Measurements from ENCODE around the gene USB1.

The USB1 gene

GRCh38 chr16:58020628-58021521 is 19.7 kb downstream of the USB1 start:
- peak; percentile 58 for DNase-seq

- DNase-seq, result no peak
Observed at GRCh38 chr16:58021661-58022551, 20.7 kb downstream of the USB1 start.

GRCh38 chr16:58022601-58023371 is 21.6 kb downstream of the USB1 start:
- DNase-seq, result no peak

GRCh38 chr16:58024486-58025350 is 23.5 kb downstream of the USB1 start:
- no peak for DNase-seq

GRCh38 chr16:58025351-58026138 is 24.3 kb downstream of the USB1 start, which contains the start of gene MMP15:
Gene MMP15, plus strand, starts transcription at chr16:58025754. Its CDS starts 597 bp downstream, at chr16:58026351.
- DNase-seq, result peak; percentile 32

GRCh38 chr16:58026139-58026704 is 25.0 kb downstream of the USB1 start:
- DNase-seq, result no peak

- no peak for DNase-seq
Observed at GRCh38 chr16:58026705-58027160, 25.5 kb downstream of the USB1 start.

- no peak for DNase-seq
Observed at GRCh38 chr16:58027161-58027915, 26.1 kb downstream of the USB1 start.

GRCh38 chr16:58027916-58028455 is 26.8 kb downstream of the USB1 start:
- DNase-seq, result no peak

- DNase-seq, result no peak
Observed at GRCh38 chr16:58028541-58029070, 27.4 kb downstream of the USB1 start.

GRCh38 chr16:58029410-58029809 is 28.2 kb downstream of the USB1 start:
- no peak for DNase-seq

- no peak for DNase-seq
Observed at GRCh38 chr16:58030136-58030840, 29.1 kb downstream of the USB1 start.

- DNase-seq, result no peak
Observed at GRCh38 chr16:58031016-58031800, 30.0 kb downstream of the USB1 start.

GRCh38 chr16:58032710-58033293 is 31.6 kb downstream of the USB1 start:
- no peak for DNase-seq

- no peak for DNase-seq
Observed at GRCh38 chr16:58034128-58034685, 33.0 kb downstream of the USB1 start.

GRCh38 chr16:58034774-58035173 is 33.6 kb downstream of the USB1 start:
- DNase-seq, result no peak
